ENCODE results near the gene RHBDL2. TPM values are rescaled to one million over a fixed set of nuclear protein-coding genes. Genes with fewer than 3 reads are reported as not detected.

The RHBDL2 gene
- total RNA-seq, 1 experiment from 2014 or later, result 7.1 TPM

- Histone ChIP-seq H3K36me3 (ENCODE audit: control insufficient read depth, insufficient read depth, low read length) (peaks cover 29% of the 10 kb centered on the region), H3K27ac (ENCODE audit: low read length) (peak within 1 kb of the TSS; percentile 89), H3K27me3 (ENCODE audit: control insufficient read depth, insufficient read depth, low read length) (no peaks in the 10 kb centered on the region), H3K4me3 (ENCODE audit: low read depth in 2 of 2, low read length in 2 of 2) (peak within 1 kb of the TSS; percentile 84 to 100), H3K9me3 (ENCODE audit: control insufficient read depth, insufficient read depth, low read depth, low read length) (no peaks in the 10 kb centered on the region), H3K4me1 (ENCODE audit: control insufficient read depth, insufficient read depth, low read length) (peaks cover 10% of the 10 kb centered on the region)
- BruUV-seq (replicated peaks), result no TSS peak
- intact Hi-C loops (cut with micrococcal nuclease; ENCODE audit: unreplicated experiment), result no loop called here
- peak; percentile 83 for DNase-seq (ENCODE audit: low read depth, low spot score)
- ChIA-PET CTCF (interaction anchor here (0.5 to 0.6 kb wide), 2 partner anchors 36 to 92 kb away, joined by 3 to 8 read pairs; no protein-coding TSS in a partner anchor), POLR2A (no interaction called here)
- TF ChIP-seq, protein P1, sequence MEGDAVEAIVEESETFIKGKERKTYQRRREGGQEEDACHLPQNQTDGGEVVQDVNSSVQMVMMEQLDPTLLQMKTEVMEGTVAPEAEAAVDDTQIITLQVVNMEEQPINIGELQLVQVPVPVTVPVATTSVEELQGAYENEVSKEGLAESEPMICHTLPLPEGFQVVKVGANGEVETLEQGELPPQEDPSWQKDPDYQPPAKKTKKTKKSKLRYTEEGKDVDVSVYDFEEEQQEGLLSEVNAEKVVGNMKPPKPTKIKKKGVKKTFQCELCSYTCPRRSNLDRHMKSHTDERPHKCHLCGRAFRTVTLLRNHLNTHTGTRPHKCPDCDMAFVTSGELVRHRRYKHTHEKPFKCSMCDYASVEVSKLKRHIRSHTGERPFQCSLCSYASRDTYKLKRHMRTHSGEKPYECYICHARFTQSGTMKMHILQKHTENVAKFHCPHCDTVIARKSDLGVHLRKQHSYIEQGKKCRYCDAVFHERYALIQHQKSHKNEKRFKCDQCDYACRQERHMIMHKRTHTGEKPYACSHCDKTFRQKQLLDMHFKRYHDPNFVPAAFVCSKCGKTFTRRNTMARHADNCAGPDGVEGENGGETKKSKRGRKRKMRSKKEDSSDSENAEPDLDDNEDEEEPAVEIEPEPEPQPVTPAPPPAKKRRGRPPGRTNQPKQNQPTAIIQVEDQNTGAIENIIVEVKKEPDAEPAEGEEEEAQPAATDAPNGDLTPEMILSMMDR (IDR thresholded peaks at IDR 0.05), result no peak
- TF ChIP-seq POLR2AphosphoS5 (IDR thresholded peaks at IDR 0.05; ENCODE audit: low read depth, low read length) (peak; percentile 20; the same call in 1 of the 2 replicates), SIN3A (IDR thresholded peaks at IDR 0.05; ENCODE audit: borderline replicate concordance, insufficient read depth, low read depth, low read length) (peak; percentile 91; the same call in 1 of the 2 replicates)
- peak; percentile 98 for ATAC-seq
- in situ Hi-C loops (cut with HindIII; ENCODE audit: low pct_unique_long_range_greater_than_20kb, low sequenced_read_pairs), result no loop called here
These were observed 81.8 kb downstream of the RHBDL2 start, which contains the start of gene RRAGC for GRCh38 chr1:38859561-38860453. Gene RRAGC (minus strand): TSS chr1:38859772. CDS start chr1:38859646, 126 bp downstream.

GRCh38 chr1:38858833-38859560 is 82.6 kb downstream of the RHBDL2 start:
- H3K27me3 ChIP-seq (ENCODE audit: control insufficient read depth, insufficient read depth, low read length), result no peaks in the 10 kb centered on the region
- H3K36me3 ChIP-seq (ENCODE audit: control insufficient read depth, insufficient read depth, low read length), result peaks cover 29% of the 10 kb centered on the region
- H3K4me1 ChIP-seq (ENCODE audit: control insufficient read depth, insufficient read depth, low read length), result peaks cover 10% of the 10 kb centered on the region
- H3K9me3 ChIP-seq (ENCODE audit: control insufficient read depth, insufficient read depth, low read depth, low read length), result no peaks in the 10 kb centered on the region
- in situ Hi-C loops (cut with HindIII; ENCODE audit: low pct_unique_long_range_greater_than_20kb, low sequenced_read_pairs) (no loop called here), intact Hi-C loops (cut with micrococcal nuclease; ENCODE audit: unreplicated experiment) (no loop called here)
- H3K27ac ChIP-seq (ENCODE audit: low read length), result peak overlapping the region; percentile 71
- ATAC-seq (peak; percentile 40), DNase-seq (ENCODE audit: low read depth, low spot score) (no peak)
- no TSS peak for BruUV-seq (replicated peaks)
- ChIA-PET CTCF (interaction anchor here (0.5 to 0.6 kb wide), 2 partner anchors 35 to 93 kb away, joined by 3 to 8 read pairs; no protein-coding TSS in a partner anchor), POLR2A (no interaction called here)
- peak overlapping the region; percentile 84 to 96 for H3K4me3 ChIP-seq (ENCODE audit: low read depth in 2 of 2, low read length in 2 of 2)
- TF ChIP-seq, protein P2, sequence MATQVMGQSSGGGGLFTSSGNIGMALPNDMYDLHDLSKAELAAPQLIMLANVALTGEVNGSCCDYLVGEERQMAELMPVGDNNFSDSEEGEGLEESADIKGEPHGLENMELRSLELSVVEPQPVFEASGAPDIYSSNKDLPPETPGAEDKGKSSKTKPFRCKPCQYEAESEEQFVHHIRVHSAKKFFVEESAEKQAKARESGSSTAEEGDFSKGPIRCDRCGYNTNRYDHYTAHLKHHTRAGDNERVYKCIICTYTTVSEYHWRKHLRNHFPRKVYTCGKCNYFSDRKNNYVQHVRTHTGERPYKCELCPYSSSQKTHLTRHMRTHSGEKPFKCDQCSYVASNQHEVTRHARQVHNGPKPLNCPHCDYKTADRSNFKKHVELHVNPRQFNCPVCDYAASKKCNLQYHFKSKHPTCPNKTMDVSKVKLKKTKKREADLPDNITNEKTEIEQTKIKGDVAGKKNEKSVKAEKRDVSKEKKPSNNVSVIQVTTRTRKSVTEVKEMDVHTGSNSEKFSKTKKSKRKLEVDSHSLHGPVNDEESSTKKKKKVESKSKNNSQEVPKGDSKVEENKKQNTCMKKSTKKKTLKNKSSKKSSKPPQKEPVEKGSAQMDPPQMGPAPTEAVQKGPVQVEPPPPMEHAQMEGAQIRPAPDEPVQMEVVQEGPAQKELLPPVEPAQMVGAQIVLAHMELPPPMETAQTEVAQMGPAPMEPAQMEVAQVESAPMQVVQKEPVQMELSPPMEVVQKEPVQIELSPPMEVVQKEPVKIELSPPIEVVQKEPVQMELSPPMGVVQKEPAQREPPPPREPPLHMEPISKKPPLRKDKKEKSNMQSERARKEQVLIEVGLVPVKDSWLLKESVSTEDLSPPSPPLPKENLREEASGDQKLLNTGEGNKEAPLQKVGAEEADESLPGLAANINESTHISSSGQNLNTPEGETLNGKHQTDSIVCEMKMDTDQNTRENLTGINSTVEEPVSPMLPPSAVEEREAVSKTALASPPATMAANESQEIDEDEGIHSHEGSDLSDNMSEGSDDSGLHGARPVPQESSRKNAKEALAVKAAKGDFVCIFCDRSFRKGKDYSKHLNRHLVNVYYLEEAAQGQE (IDR thresholded peaks at IDR 0.05; ENCODE audit: insufficient read depth in 1 of 2, low read depth in 2 of 2, low read length in 1 of 2), result no peak
- TF ChIP-seq POLR2AphosphoS5 (IDR thresholded peaks at IDR 0.05; ENCODE audit: low read depth, low read length) (no peak), SIN3A (IDR thresholded peaks at IDR 0.05; ENCODE audit: borderline replicate concordance, insufficient read depth, low read depth, low read length) (no peak), TCF7L2 (IDR thresholded peaks at IDR 0.05; ENCODE audit: low read depth, low read length) (no peak)
- TF ChIP-seq, protein P1 (IDR thresholded peaks at IDR 0.05), result no peak
